Measurements from ENCODE around the gene CLEC2L.

- TF ChIP-seq EP300 (IDR thresholded peaks at IDR 0.05) (no peak), POLR2AphosphoS5 (IDR thresholded peaks at IDR 0.05) (no peak)
These were observed 48.6 kb downstream of the CLEC2L start for GRCh38 chr7:139572071-139572470.
